ENCODE measurements around the gene SEPTIN2. TPM values are rescaled to one million over a fixed set of nuclear protein-coding genes. Genes with fewer than 3 reads are reported as not detected.
A peak's percentile ranks its signal among the peaks of the same experiment; 100 is the strongest.

Gene SEPTIN2
- total RNA-seq, 1 experiment from 2014 or later = 353 TPM

DNA sequence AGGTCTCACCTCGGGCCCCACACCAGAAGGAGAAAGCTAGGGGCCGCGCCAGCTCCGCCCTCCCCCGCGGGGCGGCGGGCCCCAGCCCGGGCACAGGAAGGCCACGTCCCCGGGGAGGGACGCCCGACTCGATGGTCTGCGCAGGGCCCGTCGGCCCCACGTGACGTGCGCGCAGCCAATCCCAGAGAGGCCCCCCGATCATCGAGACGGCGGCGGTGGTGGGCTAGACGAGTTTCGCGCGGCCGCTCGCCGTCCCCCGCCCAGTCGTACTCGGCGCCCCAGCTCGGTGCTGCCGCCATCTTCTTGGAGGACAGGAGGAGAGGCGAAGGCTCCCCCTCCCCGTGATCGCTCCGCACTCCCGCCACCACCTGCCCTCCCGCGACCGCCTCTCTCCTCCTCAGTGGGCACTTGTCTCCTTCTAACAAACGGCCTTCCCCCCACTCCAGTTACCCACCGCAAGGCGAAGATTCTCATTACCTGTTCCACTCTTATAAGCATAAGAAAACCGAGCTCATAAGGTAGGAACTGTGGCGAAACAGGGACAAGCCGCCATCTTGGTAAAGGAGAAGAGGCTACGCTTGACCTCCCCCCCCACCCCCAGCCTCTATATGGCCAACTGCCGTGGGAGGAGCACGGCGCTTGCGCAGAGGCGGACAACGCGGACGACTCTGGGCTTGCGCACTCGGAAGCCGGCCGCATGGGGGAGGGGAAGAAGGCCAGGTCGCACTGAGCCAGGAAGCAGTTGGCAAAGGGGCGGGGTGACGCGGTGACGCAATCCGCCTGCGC is 439 bp upstream of the SEPTIN2 start, which contains the start of gene HDLBP:
HDLBP (minus strand) TSS at position 580 of the 786 bp plus-strand sequence. CDS start 48,803 bp downstream, outside the sequence.
- H3K4me1 Mint-ChIP-seq = peaks cover 66% of the 10 kb centered on the region
- ChIA-PET CTCF (interaction anchor here (0.9 to 1.6 kb wide), 4 partner anchors 38 to 401 kb away, joined by 3 to 4 read pairs (median 4); partner anchors contain the start of gene PASK), POLR2A (interaction anchor here (0.5 to 1.3 kb wide), 8 partner anchors 12 to 495 kb away, joined by 3 to 6 read pairs (median 4); partner anchors contain the start of genes ING5 and KIF1A)
- H3K9me3 Mint-ChIP-seq = no peaks in the 10 kb centered on the region
- H3K4me3 Mint-ChIP-seq = peak within 1 kb of the TSS; percentile 99
- H3K27me3 Mint-ChIP-seq (ENCODE audit: low read depth) = no peaks in the 10 kb centered on the region
- peak; percentile 84 for ATAC-seq
- peaks cover 13% of the 10 kb centered on the region for H3K36me3 Mint-ChIP-seq
- peak within 1 kb of the TSS; percentile 100 for H3K27ac Mint-ChIP-seq
- peak; percentile 99 for DNase-seq (ENCODE audit: low spot score)
- TF ChIP-seq ZNF232 (CRISPR knock-in tag; IDR thresholded peaks at IDR 0.05) (0 out of 2 replicates have a peak, but pooled peaks have one; percentile 72), GTF2I (CRISPR knock-in tag; conservative IDR thresholded peaks at IDR 0.05) (no peak), PRDM15 (CRISPR knock-in tag; IDR thresholded peaks at IDR 0.05) (no peak), MYBL2 (CRISPR knock-in tag; IDR thresholded peaks at IDR 0.05) (peak; percentile 53), OVOL2 (CRISPR knock-in tag; IDR thresholded peaks at IDR 0.05; ENCODE audit: borderline replicate concordance) (no peak), NFATC4 (CRISPR knock-in tag; IDR thresholded peaks at IDR 0.05) (0 out of 2 replicates have a peak, but pooled peaks have one; percentile 42), CBFB (CRISPR knock-in tag; IDR thresholded peaks at IDR 0.05; ENCODE audit: low read depth) (0 out of 2 replicates have a peak, but pooled peaks have one; percentile 41), FOXP1 (CRISPR knock-in tag; IDR thresholded peaks at IDR 0.05; ENCODE audit: borderline replicate concordance) (no peak), ERG (CRISPR knock-in tag; IDR thresholded peaks at IDR 0.05) (no peak), TEAD1 (CRISPR knock-in tag; IDR thresholded peaks at IDR 0.05) (peak; percentile 68; the same call in 1 of the 2 replicates), E2F4 (CRISPR knock-in tag; IDR thresholded peaks at IDR 0.05; ENCODE audit: borderline replicate concordance, low read depth) (peak; percentile 46), JUN (CRISPR knock-in tag; IDR thresholded peaks at IDR 0.05) (no peak), NFYB (CRISPR knock-in tag; conservative IDR thresholded peaks at IDR 0.05; ENCODE audit: low read depth) (peak; percentile 82), TP53 (CRISPR knock-in tag; IDR thresholded peaks at IDR 0.05) (no peak)
- TF ChIP-seq, protein P1, sequence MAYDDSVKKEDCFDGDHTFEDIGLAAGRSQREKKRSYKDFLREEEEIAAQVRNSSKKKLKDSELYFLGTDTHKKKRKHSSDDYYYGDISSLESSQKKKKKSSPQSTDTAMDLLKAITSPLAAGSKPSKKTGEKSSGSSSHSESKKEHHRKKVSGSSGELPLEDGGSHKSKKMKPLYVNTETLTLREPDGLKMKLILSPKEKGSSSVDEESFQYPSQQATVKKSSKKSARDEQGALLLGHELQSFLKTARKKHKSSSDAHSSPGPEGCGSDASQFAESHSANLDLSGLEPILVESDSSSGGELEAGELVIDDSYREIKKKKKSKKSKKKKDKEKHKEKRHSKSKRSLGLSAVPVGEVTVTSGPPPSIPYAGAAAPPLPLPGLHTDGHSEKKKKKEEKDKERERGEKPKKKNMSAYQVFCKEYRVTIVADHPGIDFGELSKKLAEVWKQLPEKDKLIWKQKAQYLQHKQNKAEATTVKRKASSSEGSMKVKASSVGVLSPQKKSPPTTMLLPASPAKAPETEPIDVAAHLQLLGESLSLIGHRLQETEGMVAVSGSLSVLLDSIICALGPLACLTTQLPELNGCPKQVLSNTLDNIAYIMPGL (CRISPR knock-in tag; IDR thresholded peaks at IDR 0.05) = peak; percentile 70
- TF ChIP-seq, protein P2, sequence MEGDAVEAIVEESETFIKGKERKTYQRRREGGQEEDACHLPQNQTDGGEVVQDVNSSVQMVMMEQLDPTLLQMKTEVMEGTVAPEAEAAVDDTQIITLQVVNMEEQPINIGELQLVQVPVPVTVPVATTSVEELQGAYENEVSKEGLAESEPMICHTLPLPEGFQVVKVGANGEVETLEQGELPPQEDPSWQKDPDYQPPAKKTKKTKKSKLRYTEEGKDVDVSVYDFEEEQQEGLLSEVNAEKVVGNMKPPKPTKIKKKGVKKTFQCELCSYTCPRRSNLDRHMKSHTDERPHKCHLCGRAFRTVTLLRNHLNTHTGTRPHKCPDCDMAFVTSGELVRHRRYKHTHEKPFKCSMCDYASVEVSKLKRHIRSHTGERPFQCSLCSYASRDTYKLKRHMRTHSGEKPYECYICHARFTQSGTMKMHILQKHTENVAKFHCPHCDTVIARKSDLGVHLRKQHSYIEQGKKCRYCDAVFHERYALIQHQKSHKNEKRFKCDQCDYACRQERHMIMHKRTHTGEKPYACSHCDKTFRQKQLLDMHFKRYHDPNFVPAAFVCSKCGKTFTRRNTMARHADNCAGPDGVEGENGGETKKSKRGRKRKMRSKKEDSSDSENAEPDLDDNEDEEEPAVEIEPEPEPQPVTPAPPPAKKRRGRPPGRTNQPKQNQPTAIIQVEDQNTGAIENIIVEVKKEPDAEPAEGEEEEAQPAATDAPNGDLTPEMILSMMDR (IDR thresholded peaks at IDR 0.05) = no peak
- TF ChIP-seq, protein P3, sequence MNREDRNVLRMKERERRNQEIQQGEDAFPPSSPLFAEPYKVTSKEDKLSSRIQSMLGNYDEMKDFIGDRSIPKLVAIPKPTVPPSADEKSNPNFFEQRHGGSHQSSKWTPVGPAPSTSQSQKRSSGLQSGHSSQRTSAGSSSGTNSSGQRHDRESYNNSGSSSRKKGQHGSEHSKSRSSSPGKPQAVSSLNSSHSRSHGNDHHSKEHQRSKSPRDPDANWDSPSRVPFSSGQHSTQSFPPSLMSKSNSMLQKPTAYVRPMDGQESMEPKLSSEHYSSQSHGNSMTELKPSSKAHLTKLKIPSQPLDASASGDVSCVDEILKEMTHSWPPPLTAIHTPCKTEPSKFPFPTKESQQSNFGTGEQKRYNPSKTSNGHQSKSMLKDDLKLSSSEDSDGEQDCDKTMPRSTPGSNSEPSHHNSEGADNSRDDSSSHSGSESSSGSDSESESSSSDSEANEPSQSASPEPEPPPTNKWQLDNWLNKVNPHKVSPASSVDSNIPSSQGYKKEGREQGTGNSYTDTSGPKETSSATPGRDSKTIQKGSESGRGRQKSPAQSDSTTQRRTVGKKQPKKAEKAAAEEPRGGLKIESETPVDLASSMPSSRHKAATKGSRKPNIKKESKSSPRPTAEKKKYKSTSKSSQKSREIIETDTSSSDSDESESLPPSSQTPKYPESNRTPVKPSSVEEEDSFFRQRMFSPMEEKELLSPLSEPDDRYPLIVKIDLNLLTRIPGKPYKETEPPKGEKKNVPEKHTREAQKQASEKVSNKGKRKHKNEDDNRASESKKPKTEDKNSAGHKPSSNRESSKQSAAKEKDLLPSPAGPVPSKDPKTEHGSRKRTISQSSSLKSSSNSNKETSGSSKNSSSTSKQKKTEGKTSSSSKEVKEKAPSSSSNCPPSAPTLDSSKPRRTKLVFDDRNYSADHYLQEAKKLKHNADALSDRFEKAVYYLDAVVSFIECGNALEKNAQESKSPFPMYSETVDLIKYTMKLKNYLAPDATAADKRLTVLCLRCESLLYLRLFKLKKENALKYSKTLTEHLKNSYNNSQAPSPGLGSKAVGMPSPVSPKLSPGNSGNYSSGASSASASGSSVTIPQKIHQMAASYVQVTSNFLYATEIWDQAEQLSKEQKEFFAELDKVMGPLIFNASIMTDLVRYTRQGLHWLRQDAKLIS (CRISPR knock-in tag; IDR thresholded peaks at IDR 0.05; ENCODE audit: borderline replicate concordance) = 0 out of 2 replicates have a peak, but pooled peaks have one; percentile 20
- TF ChIP-seq, protein P4, sequence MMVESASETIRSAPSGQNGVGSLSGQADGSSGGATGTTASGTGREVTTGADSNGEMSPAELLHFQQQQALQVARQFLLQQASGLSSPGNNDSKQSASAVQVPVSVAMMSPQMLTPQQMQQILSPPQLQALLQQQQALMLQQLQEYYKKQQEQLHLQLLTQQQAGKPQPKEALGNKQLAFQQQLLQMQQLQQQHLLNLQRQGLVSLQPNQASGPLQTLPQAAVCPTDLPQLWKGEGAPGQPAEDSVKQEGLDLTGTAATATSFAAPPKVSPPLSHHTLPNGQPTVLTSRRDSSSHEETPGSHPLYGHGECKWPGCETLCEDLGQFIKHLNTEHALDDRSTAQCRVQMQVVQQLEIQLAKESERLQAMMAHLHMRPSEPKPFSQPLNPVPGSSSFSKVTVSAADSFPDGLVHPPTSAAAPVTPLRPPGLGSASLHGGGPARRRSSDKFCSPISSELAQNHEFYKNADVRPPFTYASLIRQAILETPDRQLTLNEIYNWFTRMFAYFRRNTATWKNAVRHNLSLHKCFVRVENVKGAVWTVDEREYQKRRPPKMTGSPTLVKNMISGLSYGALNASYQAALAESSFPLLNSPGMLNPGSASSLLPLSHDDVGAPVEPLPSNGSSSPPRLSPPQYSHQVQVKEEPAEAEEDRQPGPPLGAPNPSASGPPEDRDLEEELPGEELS (CRISPR knock-in tag; IDR thresholded peaks at IDR 0.05) = peak; percentile 54; the same call in 1 of the 2 replicates
- TF ChIP-seq, protein P5, sequence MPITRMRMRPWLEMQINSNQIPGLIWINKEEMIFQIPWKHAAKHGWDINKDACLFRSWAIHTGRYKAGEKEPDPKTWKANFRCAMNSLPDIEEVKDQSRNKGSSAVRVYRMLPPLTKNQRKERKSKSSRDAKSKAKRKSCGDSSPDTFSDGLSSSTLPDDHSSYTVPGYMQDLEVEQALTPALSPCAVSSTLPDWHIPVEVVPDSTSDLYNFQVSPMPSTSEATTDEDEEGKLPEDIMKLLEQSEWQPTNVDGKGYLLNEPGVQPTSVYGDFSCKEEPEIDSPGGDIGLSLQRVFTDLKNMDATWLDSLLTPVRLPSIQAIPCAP (CRISPR knock-in tag; IDR thresholded peaks at IDR 0.05) = 0 out of 2 replicates have a peak, but pooled peaks have one; percentile 35
